Suprapubic skin (tissue), 4 donors: Measurements from ENCODE around the gene PCID2. TPM values are rescaled to one million over a fixed set of nuclear protein-coding genes. Genes with fewer than 3 reads are reported as not detected.

Experiments used
- DNase-seq, 2 donors: peaks; one replicate each; pipeline ENCODE4 v3.0.0-alpha.2; 2019; ENCODE audit warnings: low spot score in 2 of 2
- H3K27ac ChIP-seq: fragments of 200-600 bp; sonication (generic); one replicate; pipeline ENCODE4 v1.5.1; 2019
- H3K27me3 ChIP-seq: fragments of 200-600 bp; sonication (generic); one replicate; pipeline ENCODE4 v1.5.1; 2019
- H3K36me3 ChIP-seq: fragments of 200-600 bp; sonication (generic); one replicate; pipeline ENCODE4 v1.5.1; 2019
- H3K4me1 ChIP-seq: fragments of 200-600 bp; sonication (generic); one replicate; pipeline ENCODE4 v1.5.1; 2019
- H3K4me3 ChIP-seq: fragments of 200-600 bp; sonication (generic); one replicate; pipeline ENCODE4 v1.5.1; 2019; ENCODE audit warnings: mild to moderate bottlenecking
- H3K9me3 ChIP-seq: fragments of 200-600 bp; sonication (generic); one replicate; pipeline ENCODE4 v1.5.1; 2019
- CTCF ChIP-seq, 2 donors: fragments of 200-600 bp in 1 of 2; fragments of 450-650 bp in 1 of 2; sonication (generic) in 1 of 2; IDR thresholded peaks; one replicate each; pipeline ENCODE4 v1.5.1; 2016 to 2019; ENCODE audit warnings: antibody characterized with exemption in 2 of 2, mild to moderate bottlenecking in 1 of 2, moderate library complexity in 1 of 2
- EP300 ChIP-seq: sonication (generic); formaldehyde crosslinking; IDR thresholded peaks from one replicate; pipeline ENCODE4 v1.6.1; 2017; ENCODE audit warnings: antibody characterized with exemption
- POLR2A ChIP-seq, 2 donors: fragments of 450-650 bp; IDR thresholded peaks; one replicate each; pipeline ENCODE4 v1.6.1; 2017; ENCODE audit warnings: antibody characterized with exemption in 2 of 2, mild to moderate bottlenecking in 2 of 2, moderate library complexity in 2 of 2
- POLR2AphosphoS5 ChIP-seq, 3 donors: sonication (generic); formaldehyde crosslinking; IDR thresholded peaks; one replicate each; pipeline ENCODE4 v1.6.1; 2017; ENCODE audit warnings: antibody characterized with exemption in 3 of 3
- WGBS: methylation state at CpG from one replicate; pipeline ENCODE4 v1.1.5; 2018; 5-methylcytosine and 5-hydroxymethylcytosine counted together
- total RNA-seq, 4 donors: library from RNA; depleted of rRNA; stranded (reverse); fragments of >200 nt; gene quantifications; one replicate each; pipeline ENCODE4 v1.1.0, GENCODE V29; 2016

PCID2 gene
- total RNA-seq, 4 donors from 2014 or later, result 33.2 to 99.5 (median 49.5) TPM

GRCh38 chr13:113167575-113167974 is 40.9 kb downstream of the PCID2 start:
- 98% methylated on average over 3 of the region's 3 CpGs for WGBS
- Histone ChIP-seq H3K9me3 (no peaks in the 10 kb centered on the region), H3K4me3 (no peak overlapping the region), H3K36me3 (peaks cover 26% of the 10 kb centered on the region), H3K27ac (no peak overlapping the region), H3K27me3 (peaks cover 15% of the 10 kb centered on the region), H3K4me1 (no peaks in the 10 kb centered on the region)
- TF ChIP-seq EP300 (no peak), POLR2AphosphoS5 (IDR thresholded peaks at IDR 0.05) (no peak), POLR2A (IDR thresholded peaks at IDR 0.05) (no peak), CTCF (IDR thresholded peaks at IDR 0.05) (no peak)
- no peak for DNase-seq

- H3K4me3 ChIP-seq, result no peak overlapping the region
- peaks cover 15% of the 10 kb centered on the region for H3K27me3 ChIP-seq
- H3K36me3 ChIP-seq, result peaks cover 22% of the 10 kb centered on the region
- no peak overlapping the region for H3K27ac ChIP-seq
- no peaks in the 10 kb centered on the region for H3K9me3 ChIP-seq
- 87% methylated on average over 10 of the region's 10 CpGs for WGBS
- H3K4me1 ChIP-seq, result no peaks in the 10 kb centered on the region
- no peak for DNase-seq
- TF ChIP-seq EP300 (no peak), POLR2AphosphoS5 (IDR thresholded peaks at IDR 0.05) (no peak), POLR2A (IDR thresholded peaks at IDR 0.05) (no peak), CTCF (IDR thresholded peaks at IDR 0.05) (no peak)
These were observed 41.3 kb downstream of the PCID2 start for GRCh38 chr13:113167155-113167554.

GRCh38 chr13:113166681-113167080 is 41.8 kb downstream of the PCID2 start:
- Histone ChIP-seq H3K36me3 (peaks cover 17% of the 10 kb centered on the region), H3K27ac (no peak overlapping the region), H3K9me3 (no peaks in the 10 kb centered on the region), H3K4me3 (no peak overlapping the region), H3K4me1 (no peaks in the 10 kb centered on the region), H3K27me3 (peaks cover 16% of the 10 kb centered on the region)
- no peak for DNase-seq
- TF ChIP-seq POLR2A (IDR thresholded peaks at IDR 0.05) (no peak), EP300 (no peak), CTCF (IDR thresholded peaks at IDR 0.05) (no peak), POLR2AphosphoS5 (IDR thresholded peaks at IDR 0.05) (no peak)
- WGBS, result 88% methylated on average over 4 of the region's 5 CpGs

GRCh38 chr13:113166266-113166665 is 42.2 kb downstream of the PCID2 start:
- no peak for TF ChIP-seq CTCF (IDR thresholded peaks at IDR 0.05)
- TF ChIP-seq EP300, result no peak
- TF ChIP-seq POLR2A (IDR thresholded peaks at IDR 0.05), result no peak
- TF ChIP-seq POLR2AphosphoS5 (IDR thresholded peaks at IDR 0.05), result no peak
- peaks cover 20% of the 10 kb centered on the region for H3K27me3 ChIP-seq
- WGBS, result 85% methylated on average over 10 of the region's 10 CpGs

GRCh38 chr13:113164492-113164891 is 44.0 kb downstream of the PCID2 start:
- no peaks in the 10 kb centered on the region for H3K9me3 ChIP-seq
- H3K27me3 ChIP-seq, result peaks cover 28% of the 10 kb centered on the region
- DNase-seq, result no peak
- 87% methylated on average over 11 of the region's 12 CpGs for WGBS
- no peaks in the 10 kb centered on the region for H3K4me1 ChIP-seq
- TF ChIP-seq CTCF (IDR thresholded peaks at IDR 0.05) (no peak), POLR2A (IDR thresholded peaks at IDR 0.05) (no peak), POLR2AphosphoS5 (IDR thresholded peaks at IDR 0.05) (no peak), EP300 (no peak)
- no peak overlapping the region for H3K27ac ChIP-seq
- H3K36me3 ChIP-seq, result peaks cover 9% of the 10 kb centered on the region
- no peak overlapping the region for H3K4me3 ChIP-seq

More at GRCh38 chr13:113166266-113166665, 42.2 kb downstream of the PCID2 start:
- Histone ChIP-seq H3K4me1 (no peaks in the 10 kb centered on the region), H3K9me3 (no peaks in the 10 kb centered on the region), H3K36me3 (peaks cover 13% of the 10 kb centered on the region), H3K27ac (no peak overlapping the region), H3K4me3 (no peak overlapping the region)
- no peak for DNase-seq
